ENCODE data around the gene CCDC137. TPM values are rescaled to one million over a fixed set of nuclear protein-coding genes. Genes with fewer than 3 reads are reported as not detected.

Gene CCDC137
- total and polyA plus RNA-seq, 2 of the 13 experiments (the other 11 are each of a cell fraction or from before 2014, with no cell fraction given) = 14.6 to 39.1 TPM

DNA sequence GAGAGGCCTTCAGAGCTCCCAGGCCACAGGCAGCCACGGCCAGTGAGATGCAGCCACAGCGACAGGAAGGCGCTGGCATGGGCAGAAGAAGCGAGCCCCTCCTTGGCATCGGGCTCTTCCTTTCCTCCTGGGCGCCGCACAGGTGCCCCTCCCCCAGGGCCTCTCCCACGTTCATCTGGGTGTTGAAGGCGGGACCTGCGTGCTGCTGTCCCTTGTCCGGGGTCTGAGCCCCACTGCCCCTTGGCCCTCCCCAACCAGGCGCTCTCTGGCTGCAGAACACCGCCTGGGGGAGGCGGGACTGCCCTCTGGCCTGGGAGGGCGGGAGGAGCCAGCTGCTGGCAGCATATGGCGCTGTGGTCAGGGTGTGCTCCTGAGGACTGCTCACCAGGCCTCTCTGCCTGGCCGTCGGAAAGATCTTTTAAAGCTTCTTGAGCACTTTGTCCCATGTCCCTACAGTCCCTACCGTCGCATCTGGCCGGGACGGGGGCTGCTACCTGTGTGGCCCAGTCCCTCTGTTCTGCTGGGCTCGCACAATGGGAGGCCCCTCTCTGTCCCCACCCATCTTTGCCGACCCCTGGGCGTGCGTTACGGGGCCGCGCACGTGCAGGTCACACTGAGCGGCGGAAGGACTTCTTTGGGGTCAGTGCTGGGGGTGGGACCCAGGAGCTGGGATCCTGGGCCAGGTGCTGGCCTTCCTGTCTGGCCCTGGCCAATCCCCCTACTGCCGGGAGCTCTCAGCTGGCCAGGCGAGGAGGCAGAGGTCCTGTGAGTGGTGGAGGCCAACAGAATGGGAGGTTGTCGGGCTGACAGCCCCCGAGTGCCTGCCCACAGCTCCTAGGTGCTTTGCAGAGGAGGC is 47.2 kb downstream of the CCDC137 start (continued):
- TF ChIP-seq, protein P1, sequence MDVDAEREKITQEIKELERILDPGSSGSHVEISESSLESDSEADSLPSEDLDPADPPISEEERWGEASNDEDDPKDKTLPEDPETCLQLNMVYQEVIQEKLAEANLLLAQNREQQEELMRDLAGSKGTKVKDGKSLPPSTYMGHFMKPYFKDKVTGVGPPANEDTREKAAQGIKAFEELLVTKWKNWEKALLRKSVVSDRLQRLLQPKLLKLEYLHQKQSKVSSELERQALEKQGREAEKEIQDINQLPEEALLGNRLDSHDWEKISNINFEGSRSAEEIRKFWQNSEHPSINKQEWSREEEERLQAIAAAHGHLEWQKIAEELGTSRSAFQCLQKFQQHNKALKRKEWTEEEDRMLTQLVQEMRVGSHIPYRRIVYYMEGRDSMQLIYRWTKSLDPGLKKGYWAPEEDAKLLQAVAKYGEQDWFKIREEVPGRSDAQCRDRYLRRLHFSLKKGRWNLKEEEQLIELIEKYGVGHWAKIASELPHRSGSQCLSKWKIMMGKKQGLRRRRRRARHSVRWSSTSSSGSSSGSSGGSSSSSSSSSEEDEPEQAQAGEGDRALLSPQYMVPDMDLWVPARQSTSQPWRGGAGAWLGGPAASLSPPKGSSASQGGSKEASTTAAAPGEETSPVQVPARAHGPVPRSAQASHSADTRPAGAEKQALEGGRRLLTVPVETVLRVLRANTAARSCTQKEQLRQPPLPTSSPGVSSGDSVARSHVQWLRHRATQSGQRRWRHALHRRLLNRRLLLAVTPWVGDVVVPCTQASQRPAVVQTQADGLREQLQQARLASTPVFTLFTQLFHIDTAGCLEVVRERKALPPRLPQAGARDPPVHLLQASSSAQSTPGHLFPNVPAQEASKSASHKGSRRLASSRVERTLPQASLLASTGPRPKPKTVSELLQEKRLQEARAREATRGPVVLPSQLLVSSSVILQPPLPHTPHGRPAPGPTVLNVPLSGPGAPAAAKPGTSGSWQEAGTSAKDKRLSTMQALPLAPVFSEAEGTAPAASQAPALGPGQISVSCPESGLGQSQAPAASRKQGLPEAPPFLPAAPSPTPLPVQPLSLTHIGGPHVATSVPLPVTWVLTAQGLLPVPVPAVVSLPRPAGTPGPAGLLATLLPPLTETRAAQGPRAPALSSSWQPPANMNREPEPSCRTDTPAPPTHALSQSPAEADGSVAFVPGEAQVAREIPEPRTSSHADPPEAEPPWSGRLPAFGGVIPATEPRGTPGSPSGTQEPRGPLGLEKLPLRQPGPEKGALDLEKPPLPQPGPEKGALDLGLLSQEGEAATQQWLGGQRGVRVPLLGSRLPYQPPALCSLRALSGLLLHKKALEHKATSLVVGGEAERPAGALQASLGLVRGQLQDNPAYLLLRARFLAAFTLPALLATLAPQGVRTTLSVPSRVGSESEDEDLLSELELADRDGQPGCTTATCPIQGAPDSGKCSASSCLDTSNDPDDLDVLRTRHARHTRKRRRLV (CRISPR knock-in tag; IDR thresholded peaks at IDR 0.05) = no peak
- TF ChIP-seq SNAI1 (CRISPR knock-in tag; IDR thresholded peaks at IDR 0.05; ENCODE audit: borderline replicate concordance) = peak; percentile 21; the same call in 1 of the 2 replicates
- no peak; the same call in none of the 2 replicates for TF ChIP-seq ELF3 (CRISPR knock-in tag; IDR thresholded peaks at IDR 0.05)
- TF ChIP-seq ATF7 (IDR thresholded peaks at IDR 0.05) = no peak
- TF ChIP-seq ATF7 (CRISPR knock-in tag; IDR thresholded peaks at IDR 0.05) = peak; percentile 24; the same call in 1 of the 2 replicates
- peak; percentile 95 for TF ChIP-seq HDAC1 (CRISPR knock-in tag; IDR thresholded peaks at IDR 0.05)
- TF ChIP-seq, protein P2, sequence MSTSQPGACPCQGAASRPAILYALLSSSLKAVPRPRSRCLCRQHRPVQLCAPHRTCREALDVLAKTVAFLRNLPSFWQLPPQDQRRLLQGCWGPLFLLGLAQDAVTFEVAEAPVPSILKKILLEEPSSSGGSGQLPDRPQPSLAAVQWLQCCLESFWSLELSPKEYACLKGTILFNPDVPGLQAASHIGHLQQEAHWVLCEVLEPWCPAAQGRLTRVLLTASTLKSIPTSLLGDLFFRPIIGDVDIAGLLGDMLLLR (CRISPR knock-in tag; IDR thresholded peaks at IDR 0.05) = peak; percentile 41; the same call in 1 of the 2 replicates
- peak; percentile 28; the same call in 1 of the 2 replicates for TF ChIP-seq HCFC1 (IDR thresholded peaks at IDR 0.05; ENCODE audit: low read depth, low read length)
- peak; percentile 26; the same call in 1 of the 2 replicates for TF ChIP-seq ZNF274 (CRISPR knock-in tag; IDR thresholded peaks at IDR 0.05)
- TF ChIP-seq TGIF2 (CRISPR knock-in tag; IDR thresholded peaks at IDR 0.05) = no peak
- no peak; the same call in none of the 2 replicates for TF ChIP-seq ESRRA (CRISPR knock-in tag; IDR thresholded peaks at IDR 0.05; ENCODE audit: low read depth)
- TF ChIP-seq, protein P3, sequence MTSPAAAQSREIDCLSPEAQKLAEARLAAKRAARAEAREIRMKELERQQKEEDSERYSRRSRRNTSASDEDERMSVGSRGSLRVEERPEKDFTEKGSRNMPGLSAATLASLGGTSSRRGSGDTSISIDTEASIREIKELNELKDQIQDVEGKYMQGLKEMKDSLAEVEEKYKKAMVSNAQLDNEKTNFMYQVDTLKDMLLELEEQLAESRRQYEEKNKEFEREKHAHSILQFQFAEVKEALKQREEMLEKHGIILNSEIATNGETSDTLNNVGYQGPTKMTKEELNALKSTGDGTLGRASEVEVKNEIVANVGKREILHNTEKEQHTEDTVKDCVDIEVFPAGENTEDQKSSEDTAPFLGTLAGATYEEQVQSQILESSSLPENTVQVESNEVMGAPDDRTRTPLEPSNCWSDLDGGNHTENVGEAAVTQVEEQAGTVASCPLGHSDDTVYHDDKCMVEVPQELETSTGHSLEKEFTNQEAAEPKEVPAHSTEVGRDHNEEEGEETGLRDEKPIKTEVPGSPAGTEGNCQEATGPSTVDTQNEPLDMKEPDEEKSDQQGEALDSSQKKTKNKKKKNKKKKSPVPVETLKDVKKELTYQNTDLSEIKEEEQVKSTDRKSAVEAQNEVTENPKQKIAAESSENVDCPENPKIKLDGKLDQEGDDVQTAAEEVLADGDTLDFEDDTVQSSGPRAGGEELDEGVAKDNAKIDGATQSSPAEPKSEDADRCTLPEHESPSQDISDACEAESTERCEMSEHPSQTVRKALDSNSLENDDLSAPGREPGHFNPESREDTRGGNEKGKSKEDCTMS (CRISPR knock-in tag; conservative IDR thresholded peaks at IDR 0.05) = no peak
- TF ChIP-seq, protein P4, sequence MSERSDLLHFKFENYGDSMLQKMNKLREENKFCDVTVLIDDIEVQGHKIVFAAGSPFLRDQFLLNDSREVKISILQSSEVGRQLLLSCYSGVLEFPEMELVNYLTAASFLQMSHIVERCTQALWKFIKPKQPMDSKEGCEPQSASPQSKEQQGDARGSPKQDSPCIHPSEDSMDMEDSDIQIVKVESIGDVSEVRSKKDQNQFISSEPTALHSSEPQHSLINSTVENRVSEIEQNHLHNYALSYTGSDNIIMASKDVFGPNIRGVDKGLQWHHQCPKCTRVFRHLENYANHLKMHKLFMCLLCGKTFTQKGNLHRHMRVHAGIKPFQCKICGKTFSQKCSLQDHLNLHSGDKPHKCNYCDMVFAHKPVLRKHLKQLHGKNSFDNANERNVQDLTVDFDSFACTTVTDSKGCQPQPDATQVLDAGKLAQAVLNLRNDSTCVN (CRISPR knock-in tag; IDR thresholded peaks at IDR 0.05; ENCODE audit: borderline replicate concordance) = peak; percentile 65
- TF ChIP-seq ZBTB38 (CRISPR knock-in tag; IDR thresholded peaks at IDR 0.05) = peak; percentile 86
- TF ChIP-seq, protein P5, sequence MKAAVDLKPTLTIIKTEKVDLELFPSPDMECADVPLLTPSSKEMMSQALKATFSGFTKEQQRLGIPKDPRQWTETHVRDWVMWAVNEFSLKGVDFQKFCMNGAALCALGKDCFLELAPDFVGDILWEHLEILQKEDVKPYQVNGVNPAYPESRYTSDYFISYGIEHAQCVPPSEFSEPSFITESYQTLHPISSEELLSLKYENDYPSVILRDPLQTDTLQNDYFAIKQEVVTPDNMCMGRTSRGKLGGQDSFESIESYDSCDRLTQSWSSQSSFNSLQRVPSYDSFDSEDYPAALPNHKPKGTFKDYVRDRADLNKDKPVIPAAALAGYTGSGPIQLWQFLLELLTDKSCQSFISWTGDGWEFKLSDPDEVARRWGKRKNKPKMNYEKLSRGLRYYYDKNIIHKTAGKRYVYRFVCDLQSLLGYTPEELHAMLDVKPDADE (CRISPR knock-in tag; IDR thresholded peaks at IDR 0.05) = no peak
- peak; percentile 82; the same call in 1 of the 2 replicates for TF ChIP-seq ZFP90 (CRISPR knock-in tag; IDR thresholded peaks at IDR 0.05; ENCODE audit: borderline replicate concordance)
